HG02970 (cell line): ENCODE measurements around the gene CCDC40.

Experiments used
- ATAC-seq: cut with Tn5 transposase; IDR thresholded peaks from one replicate; pipeline ENCODE4 v1.9.1; 2021; ENCODE audit warnings: mild to moderate bottlenecking, moderate library complexity, moderate number of reproducible peaks; ENCODE audit not compliant: unreplicated experiment, low FRiP score

CCDC40 gene

DNA sequence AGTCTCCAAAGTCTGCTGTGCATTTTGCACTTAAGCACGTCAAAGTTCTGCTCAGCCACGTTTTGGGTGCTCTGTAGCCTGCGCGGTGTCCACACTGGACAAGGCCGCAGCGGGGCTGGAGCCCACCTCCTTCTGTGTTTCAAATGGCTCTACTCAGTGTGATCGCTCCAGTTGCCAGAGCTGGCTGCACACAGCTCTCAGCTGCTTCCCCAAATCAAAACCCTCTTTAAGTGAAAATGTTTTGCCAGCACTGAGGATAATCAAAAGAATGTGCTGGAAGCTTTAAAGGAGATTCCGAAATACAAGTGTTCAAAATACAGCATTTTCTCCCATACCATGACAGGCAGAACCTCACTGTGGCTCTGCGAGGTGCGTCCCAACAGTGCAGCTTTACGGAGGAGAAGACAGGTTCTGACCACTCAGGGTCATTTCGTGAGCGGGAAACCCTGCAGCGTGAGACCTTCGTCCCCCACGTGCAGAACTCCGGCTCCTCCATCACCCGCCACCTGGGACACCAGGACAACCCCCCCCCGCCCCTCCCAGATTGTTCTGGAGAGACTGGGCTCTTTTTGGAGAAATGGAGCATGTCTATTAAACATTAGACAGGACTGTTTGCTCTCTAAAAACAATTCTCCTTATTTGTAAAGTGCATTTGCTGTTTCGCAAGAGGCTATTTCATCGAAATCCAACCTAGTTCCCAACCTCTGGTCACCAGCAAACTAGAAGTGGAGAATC, 17.4 kb upstream of the CCDC40 start:
- no peak for ATAC-seq

GRCh38 chr17:80021600-80021999, 14.8 kb upstream of the CCDC40 start:
- no peak for ATAC-seq

DNA sequence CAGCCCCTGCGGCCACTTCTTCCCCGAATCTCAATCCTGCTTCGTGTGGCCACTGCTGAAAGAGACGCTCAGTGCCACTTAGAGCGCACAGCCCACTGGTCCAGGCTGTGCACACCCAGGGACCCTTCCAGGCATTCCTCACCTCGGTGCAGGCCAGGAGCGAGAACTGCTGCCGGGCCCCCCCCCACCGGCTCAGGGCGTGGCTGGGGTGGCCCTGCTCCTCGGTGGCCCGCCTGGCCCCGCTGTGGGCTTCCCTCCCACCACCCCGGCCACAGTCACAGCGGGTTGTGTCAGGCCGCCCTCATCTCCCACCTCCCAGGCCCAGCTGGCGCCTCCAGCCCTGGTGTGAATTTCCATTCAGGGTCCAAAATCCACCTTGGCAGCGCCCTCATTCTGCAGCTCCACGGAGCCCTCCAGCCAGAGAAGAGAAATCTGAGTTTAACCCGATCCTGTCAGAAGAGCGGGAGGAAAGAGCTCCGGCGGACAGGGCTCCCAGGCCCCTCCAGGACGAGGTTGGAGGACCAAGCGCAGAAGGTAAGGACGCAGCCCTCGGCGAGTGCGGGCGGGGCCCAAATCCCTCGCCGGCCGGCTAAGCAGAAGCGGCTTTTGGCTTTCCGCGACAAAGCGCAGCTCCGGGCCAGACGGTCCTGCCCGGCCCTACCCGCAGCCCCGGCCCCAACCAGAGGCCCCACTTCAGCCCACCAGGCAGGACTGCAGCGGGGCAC, 12.8 kb upstream of the CCDC40 start:
- no peak for ATAC-seq

GRCh38 chr17:80024206-80024972, 12.1 kb upstream of the CCDC40 start:
- ATAC-seq, result no peak

- no peak for ATAC-seq
Measured at GRCh38 chr17:80025140-80025539, 11.3 kb upstream of the CCDC40 start.

DNA sequence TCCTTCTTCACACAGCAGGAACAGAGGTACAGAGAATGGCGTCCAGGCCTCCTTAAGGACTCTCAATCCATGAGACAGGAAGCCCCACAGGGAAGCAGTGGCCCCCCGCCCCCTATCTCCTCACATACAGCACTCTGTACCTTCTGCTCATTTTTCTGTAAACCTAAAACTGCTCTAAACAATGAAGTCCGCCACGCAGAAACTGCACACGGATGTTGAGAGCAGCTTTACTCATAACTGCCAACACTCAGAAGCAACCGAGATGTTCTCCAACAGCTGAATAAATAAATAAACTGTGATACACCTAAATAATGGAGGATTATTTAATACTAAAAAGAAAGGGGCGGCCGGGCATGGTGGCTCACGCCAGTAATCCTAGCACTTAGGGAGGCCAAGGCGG, 10.6 kb upstream of the CCDC40 start:
- ATAC-seq, result no peak

DNA sequence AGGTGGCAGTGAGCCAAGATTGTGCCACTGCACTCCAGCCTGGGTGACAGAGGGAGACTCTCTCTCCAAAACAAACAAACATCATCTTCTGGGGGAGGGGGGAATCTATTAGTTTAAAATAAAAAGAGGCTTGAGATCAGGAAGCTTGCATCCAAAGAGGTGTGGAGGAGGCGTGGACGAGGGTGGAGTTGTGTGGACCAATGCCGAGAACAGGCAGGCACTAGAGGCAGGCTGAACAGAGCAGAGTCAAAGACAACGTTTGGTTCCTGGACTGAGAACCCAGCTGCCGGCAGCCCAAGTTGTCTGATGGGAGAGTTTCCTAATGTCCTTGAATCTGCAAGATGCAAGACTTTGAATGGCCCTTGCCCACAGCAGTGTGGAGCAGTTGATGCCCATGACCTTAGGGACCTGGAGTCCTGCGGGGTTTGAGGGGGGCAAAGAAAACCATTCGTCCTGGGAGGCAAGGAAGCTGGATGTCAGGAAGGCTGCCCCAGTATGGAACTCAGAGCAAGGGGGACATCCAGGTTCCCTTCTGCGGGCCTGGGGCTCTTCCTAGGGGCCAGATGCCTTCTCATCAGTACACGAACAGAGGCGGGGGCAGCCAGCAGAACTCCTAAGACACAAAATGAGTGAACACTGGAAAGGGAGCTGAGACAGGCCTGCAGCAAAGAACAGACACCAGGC, 9.9 kb upstream of the CCDC40 start:
- ATAC-seq, result no peak

DNA sequence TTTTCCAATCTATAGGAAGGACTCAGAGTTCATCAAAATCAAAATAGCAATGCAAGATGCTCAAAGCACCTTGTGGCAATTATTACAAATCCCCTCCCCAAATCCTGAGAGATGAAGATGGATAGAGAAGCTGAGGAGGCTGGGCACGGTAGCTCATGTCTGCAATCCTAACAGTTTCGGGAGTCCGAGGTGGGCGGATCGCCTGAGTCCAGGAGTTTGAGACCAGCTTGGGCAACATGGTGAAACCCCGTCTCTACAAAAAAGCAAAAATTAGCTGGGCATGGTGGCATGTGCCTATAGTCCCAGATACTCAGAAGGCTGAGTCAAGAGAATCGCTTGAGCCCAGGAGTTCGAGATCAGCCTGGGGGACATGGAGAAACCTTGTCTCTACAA, 9.4 kb upstream of the CCDC40 start:
- ATAC-seq, result no peak

DNA sequence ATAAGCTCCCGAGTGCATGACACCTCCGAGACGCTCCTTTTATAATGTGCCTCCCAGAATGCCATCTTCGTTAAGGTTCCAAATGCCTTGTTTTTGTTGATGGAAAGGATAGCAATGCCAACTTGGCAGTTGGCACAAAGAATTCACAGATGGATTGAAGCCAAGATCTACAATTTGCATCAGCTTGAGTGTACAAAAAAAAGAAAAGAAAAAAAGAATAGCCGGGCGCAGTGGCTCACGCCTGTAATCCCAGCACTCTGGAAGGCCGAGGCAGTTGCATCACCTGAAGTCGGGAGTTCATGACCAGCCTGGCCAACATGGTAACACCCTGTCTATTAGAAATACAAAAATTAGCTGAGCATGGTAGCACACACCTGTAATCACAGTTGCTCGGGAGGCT, 8.4 kb upstream of the CCDC40 start:
- ATAC-seq, result no peak

DNA sequence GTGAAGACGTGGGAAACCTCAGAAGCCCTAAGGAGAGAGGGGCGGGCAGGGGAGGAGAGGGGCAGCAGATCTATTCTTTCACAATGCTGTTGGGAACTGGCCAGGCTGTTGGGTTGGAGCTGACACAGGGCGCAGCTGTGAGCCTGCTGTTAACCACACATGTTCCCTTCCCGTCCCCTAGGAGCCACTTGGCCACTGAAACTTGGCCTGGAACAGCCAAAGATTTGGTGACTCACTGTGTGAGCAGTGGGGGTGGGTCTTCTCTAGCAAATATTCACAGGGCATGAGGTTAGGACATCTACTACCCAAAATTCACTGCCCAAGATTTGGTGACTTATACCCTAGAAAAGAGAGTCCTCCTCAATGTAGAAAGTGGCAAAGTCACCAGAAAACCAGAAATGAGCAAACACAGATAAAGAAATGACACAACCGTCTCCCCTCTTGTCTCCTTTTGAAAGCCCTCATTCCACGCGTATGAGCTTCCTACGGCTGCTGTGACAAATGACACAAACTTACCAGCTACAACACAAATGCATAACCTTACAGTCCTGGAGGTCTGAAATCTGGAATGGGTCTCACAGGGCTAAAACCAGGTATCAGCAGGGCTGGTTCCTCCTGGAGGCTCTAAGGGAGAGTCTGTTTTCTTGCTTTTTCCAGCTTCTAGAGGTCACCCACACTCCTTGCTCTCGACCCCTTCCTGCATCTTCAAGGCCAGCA, 7.0 kb upstream of the CCDC40 start:
- no peak for ATAC-seq

- ATAC-seq, result no peak
Measured at GRCh38 chr17:80030730-80031410, 5.6 kb upstream of the CCDC40 start.

GRCh38 chr17:80031691-80032430, 4.6 kb upstream of the CCDC40 start:
- no peak for ATAC-seq

- no peak for ATAC-seq
Measured at GRCh38 chr17:80032614-80033171, 3.7 kb upstream of the CCDC40 start.

GRCh38 chr17:80033840-80034239, 2.6 kb upstream of the CCDC40 start:
- no peak for ATAC-seq

- ATAC-seq, result no peak
Measured at GRCh38 chr17:80034791-80035686, 1.4 kb upstream of the CCDC40 start.

GRCh38 chr17:80035687-80035936, 830 bp upstream of the CCDC40 start, which contains the start of gene TBC1D16:
TSS of gene TBC1D16 (minus strand) at chr17:80035872. CDS start at chr17:80013547, 22,325 bp downstream.
- ATAC-seq, result no peak

DNA sequence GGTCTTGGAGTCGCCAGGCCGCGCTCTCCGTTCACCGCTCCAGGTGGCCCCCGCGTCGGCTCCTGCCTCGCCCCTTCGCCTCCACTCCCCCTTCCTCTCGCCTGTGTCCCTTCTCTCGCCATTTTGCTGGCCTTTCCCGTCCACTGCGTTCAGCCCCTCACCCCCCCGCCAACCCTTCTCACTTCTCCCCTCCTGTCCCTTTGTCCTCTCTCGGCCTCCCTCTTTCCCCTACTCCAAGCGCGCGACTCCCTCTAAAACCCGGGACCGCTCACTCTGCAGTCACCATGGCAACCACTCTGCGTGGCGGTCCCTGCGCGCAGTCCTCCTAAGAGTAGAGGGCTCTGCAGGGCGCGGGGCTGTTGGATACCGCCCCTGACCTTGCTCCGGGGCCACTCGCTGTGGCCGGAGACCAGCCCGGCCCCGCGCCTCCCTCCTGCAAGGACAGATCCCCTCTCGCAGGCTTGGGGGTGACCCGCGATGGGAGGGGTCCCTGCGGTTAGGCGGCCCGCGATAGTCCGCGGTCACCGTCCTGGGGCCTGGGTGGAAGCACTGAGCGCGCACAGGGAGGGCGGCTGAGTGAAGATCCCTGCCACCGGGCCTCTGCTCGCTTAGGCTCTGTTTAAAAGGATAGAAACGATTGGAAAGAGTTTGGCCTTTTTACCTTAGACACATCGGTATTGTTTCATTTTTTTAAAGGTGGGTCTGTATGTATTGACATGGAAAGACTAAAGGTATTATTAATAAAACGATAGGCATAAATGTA, 454 bp downstream of the CCDC40 start:
- ATAC-seq, result no peak
